ENCODE data around the gene EDC4.

Gene EDC4

DNA sequence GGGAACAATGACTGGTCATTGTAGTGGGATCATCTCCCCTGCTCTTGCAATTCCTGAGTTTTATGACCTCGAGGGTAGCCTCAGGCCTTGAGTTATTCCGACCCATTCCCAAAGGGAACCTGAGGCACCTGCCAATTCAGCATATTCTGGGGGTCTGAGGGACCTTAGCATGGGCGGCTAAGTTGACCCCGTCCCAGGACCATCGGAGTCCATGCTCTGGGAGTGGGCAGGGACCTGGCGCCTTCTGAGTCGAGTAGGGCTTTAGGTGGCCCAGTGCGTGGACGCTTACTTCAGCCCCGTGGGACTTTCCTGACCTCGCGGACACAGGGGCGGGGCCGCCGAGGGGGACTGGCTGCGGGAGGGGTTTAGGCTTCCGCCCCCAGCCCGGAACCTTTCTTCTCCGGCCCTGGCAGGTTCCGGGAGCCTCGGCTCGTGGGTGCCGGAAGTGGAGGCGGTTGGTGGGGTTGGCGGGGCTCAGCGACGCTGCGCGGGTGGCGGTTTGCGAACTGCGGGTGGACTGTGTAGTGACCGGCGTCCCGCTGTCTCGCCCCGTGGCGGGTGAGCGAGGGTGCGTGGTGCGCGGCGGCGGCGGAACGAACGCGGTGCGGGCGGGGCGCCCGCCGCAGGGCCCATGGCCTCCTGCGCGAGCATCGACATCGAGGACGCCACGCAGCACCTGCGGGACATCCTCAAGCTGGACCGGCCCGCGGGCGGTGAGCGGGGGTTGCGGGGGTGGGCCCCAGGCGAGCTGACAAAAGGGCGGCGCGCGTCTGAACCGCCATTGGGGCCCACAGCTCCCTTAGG, at the start of gene EDC4 (continued):
- TF ChIP-seq ZNF701 (tag by site-specific recombination; IDR thresholded peaks at IDR 0.05) (no peak), ZNF324 (tag by site-specific recombination; IDR thresholded peaks at IDR 0.05) (0 out of 2 replicates have a peak, but pooled peaks have one; percentile 50), ZNF623 (tag by site-specific recombination; IDR thresholded peaks at IDR 0.05) (no peak; the same call in 1 of the 2 replicates), ZNF596 (tag by site-specific recombination; IDR thresholded peaks at IDR 0.05) (0 out of 2 replicates have a peak, but pooled peaks have one; percentile 15), YY2 (tag by site-specific recombination; IDR thresholded peaks at IDR 0.05) (0 out of 2 replicates have a peak, but pooled peaks have one; percentile 52), ZNF169 (tag by site-specific recombination; IDR thresholded peaks at IDR 0.05) (no peak), ZEB2 (tag by site-specific recombination; IDR thresholded peaks at IDR 0.05) (peak; percentile 68), ZBTB20 (tag by site-specific recombination; IDR thresholded peaks at IDR 0.05) (peak; percentile 60; the same call in 1 of the 2 replicates), INSM2 (tag by site-specific recombination; IDR thresholded peaks at IDR 0.05) (peak; percentile 73), KLF16 (tag by site-specific recombination; IDR thresholded peaks at IDR 0.05) (peak; percentile 100), ZNF416 (tag by site-specific recombination; IDR thresholded peaks at IDR 0.05) (no peak), KLF9 (tag by site-specific recombination; IDR thresholded peaks at IDR 0.05; ENCODE audit: low read depth) (peak; percentile 95), ZSCAN30 (tag by site-specific recombination; IDR thresholded peaks at IDR 0.05) (peak; percentile 92), ZNF510 (tag by site-specific recombination; IDR thresholded peaks at IDR 0.05; ENCODE audit: insufficient replicate concordance) (no peak), GLI4 (tag by site-specific recombination; IDR thresholded peaks at IDR 0.05) (peak; percentile 80; the same call in 1 of the 2 replicates), ZNF449 (tag by site-specific recombination; IDR thresholded peaks at IDR 0.05) (peak; percentile 52), ZNF785 (tag by site-specific recombination; IDR thresholded peaks at IDR 0.05) (peak; percentile 43; the same call in 1 of the 2 replicates)
- TF ChIP-seq, protein P1, sequence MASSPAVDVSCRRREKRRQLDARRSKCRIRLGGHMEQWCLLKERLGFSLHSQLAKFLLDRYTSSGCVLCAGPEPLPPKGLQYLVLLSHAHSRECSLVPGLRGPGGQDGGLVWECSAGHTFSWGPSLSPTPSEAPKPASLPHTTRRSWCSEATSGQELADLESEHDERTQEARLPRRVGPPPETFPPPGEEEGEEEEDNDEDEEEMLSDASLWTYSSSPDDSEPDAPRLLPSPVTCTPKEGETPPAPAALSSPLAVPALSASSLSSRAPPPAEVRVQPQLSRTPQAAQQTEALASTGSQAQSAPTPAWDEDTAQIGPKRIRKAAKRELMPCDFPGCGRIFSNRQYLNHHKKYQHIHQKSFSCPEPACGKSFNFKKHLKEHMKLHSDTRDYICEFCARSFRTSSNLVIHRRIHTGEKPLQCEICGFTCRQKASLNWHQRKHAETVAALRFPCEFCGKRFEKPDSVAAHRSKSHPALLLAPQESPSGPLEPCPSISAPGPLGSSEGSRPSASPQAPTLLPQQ (tag by site-specific recombination; IDR thresholded peaks at IDR 0.05) = peak; percentile 97
- TF ChIP-seq, protein P2, sequence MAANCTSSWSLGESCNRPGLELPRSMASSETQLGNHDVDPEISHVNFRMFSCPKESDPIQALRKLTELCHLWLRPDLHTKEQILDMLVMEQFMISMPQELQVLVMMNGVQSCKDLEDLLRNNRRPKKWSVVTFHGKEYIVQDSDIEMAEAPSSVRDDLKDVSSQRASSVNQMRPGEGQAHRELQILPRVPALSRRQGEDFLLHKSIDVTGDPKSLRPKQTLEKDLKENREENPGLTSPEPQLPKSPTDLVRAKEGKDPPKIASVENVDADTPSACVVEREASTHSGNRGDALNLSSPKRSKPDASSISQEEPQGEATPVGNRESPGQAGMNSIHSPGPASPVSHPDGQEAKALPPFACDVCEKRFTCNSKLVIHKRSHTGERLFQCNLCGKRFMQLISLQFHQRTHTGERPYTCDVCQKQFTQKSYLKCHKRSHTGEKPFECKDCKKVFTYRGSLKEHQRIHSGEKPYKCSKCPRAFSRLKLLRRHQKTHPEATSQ (tag by site-specific recombination; IDR thresholded peaks at IDR 0.05) = 0 out of 2 replicates have a peak, but pooled peaks have one; percentile 64
- TF ChIP-seq, protein P3, sequence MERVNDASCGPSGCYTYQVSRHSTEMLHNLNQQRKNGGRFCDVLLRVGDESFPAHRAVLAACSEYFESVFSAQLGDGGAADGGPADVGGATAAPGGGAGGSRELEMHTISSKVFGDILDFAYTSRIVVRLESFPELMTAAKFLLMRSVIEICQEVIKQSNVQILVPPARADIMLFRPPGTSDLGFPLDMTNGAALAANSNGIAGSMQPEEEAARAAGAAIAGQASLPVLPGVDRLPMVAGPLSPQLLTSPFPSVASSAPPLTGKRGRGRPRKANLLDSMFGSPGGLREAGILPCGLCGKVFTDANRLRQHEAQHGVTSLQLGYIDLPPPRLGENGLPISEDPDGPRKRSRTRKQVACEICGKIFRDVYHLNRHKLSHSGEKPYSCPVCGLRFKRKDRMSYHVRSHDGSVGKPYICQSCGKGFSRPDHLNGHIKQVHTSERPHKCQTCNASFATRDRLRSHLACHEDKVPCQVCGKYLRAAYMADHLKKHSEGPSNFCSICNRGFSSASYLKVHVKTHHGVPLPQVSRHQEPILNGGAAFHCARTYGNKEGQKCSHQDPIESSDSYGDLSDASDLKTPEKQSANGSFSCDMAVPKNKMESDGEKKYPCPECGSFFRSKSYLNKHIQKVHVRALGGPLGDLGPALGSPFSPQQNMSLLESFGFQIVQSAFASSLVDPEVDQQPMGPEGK (tag by site-specific recombination; IDR thresholded peaks at IDR 0.05) = peak; percentile 97
- TF ChIP-seq, protein P4, sequence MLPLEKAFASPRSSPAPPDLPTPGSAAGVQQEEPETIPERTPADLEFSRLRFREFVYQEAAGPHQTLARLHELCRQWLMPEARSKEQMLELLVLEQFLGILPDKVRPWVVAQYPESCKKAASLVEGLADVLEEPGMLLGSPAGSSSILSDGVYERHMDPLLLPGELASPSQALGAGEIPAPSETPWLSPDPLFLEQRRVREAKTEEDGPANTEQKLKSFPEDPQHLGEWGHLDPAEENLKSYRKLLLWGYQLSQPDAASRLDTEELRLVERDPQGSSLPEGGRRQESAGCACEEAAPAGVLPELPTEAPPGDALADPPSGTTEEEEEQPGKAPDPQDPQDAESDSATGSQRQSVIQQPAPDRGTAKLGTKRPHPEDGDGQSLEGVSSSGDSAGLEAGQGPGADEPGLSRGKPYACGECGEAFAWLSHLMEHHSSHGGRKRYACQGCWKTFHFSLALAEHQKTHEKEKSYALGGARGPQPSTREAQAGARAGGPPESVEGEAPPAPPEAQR (tag by site-specific recombination; IDR thresholded peaks at IDR 0.05) = peak; percentile 29; the same call in 1 of the 2 replicates
